Suprapubic skin (tissue), 4 donors: ENCODE results near the gene GK. TPM values are rescaled to one million over a fixed set of nuclear protein-coding genes. Genes with fewer than 3 reads are reported as not detected.

Experiments used
- DNase-seq, 2 donors: peaks; one replicate each; pipeline ENCODE4 v3.0.0-alpha.2; 2019; ENCODE audit warnings: low spot score in 2 of 2
- H3K27ac ChIP-seq: fragments of 200-600 bp; sonication (generic); one replicate; pipeline ENCODE4 v1.5.1; 2019
- H3K27me3 ChIP-seq: fragments of 200-600 bp; sonication (generic); one replicate; pipeline ENCODE4 v1.5.1; 2019
- H3K36me3 ChIP-seq: fragments of 200-600 bp; sonication (generic); one replicate; pipeline ENCODE4 v1.5.1; 2019
- H3K4me1 ChIP-seq: fragments of 200-600 bp; sonication (generic); one replicate; pipeline ENCODE4 v1.5.1; 2019
- H3K4me3 ChIP-seq: fragments of 200-600 bp; sonication (generic); one replicate; pipeline ENCODE4 v1.5.1; 2019; ENCODE audit warnings: mild to moderate bottlenecking
- H3K9me3 ChIP-seq: fragments of 200-600 bp; sonication (generic); one replicate; pipeline ENCODE4 v1.5.1; 2019
- CTCF ChIP-seq, 2 donors: fragments of 200-600 bp in 1 of 2; fragments of 450-650 bp in 1 of 2; sonication (generic) in 1 of 2; IDR thresholded peaks; one replicate each; pipeline ENCODE4 v1.5.1; 2016 to 2019; ENCODE audit warnings: antibody characterized with exemption in 2 of 2, mild to moderate bottlenecking in 1 of 2, moderate library complexity in 1 of 2
- EP300 ChIP-seq: sonication (generic); formaldehyde crosslinking; IDR thresholded peaks from one replicate; pipeline ENCODE4 v1.6.1; 2017; ENCODE audit warnings: antibody characterized with exemption
- POLR2A ChIP-seq, 2 donors: fragments of 450-650 bp; IDR thresholded peaks; one replicate each; pipeline ENCODE4 v1.6.1; 2017; ENCODE audit warnings: antibody characterized with exemption in 2 of 2, mild to moderate bottlenecking in 2 of 2, moderate library complexity in 2 of 2
- POLR2AphosphoS5 ChIP-seq, 3 donors: sonication (generic); formaldehyde crosslinking; IDR thresholded peaks; one replicate each; pipeline ENCODE4 v1.6.1; 2017; ENCODE audit warnings: antibody characterized with exemption in 3 of 3
- WGBS: methylation state at CpG from one replicate; pipeline ENCODE4 v1.1.5; 2018; 5-methylcytosine and 5-hydroxymethylcytosine counted together
- total RNA-seq, 4 donors: library from RNA; depleted of rRNA; stranded (reverse); fragments of >200 nt; gene quantifications; one replicate each; pipeline ENCODE4 v1.1.0, GENCODE V29; 2016

Gene GK
- total RNA-seq, 4 donors from 2014 or later: 6.2 to 10.1 (median 8.8) TPM

- WGBS: 50% methylated on average over 4 of the region's 4 CpGs
Observed at GRCh38 chrX:30615229-30615628, 38.0 kb upstream of the GK start.

GRCh38 chrX:30618160-30618765 lies 35.0 kb upstream of the GK start:
- Histone ChIP-seq H3K4me1 (no peaks in the 10 kb centered on the region), H3K27me3 (no peaks in the 10 kb centered on the region), H3K36me3 (no peaks in the 10 kb centered on the region), H3K27ac (no peak overlapping the region), H3K9me3 (no peaks in the 10 kb centered on the region), H3K4me3 (no peak overlapping the region)
- no peak for DNase-seq
- TF ChIP-seq POLR2AphosphoS5 (IDR thresholded peaks at IDR 0.05): no peak
- TF ChIP-seq POLR2A (IDR thresholded peaks at IDR 0.05): no peak
- no peak for TF ChIP-seq CTCF (IDR thresholded peaks at IDR 0.05)
- TF ChIP-seq EP300: no peak
- WGBS: 80% methylated on average over 7 of the region's 7 CpGs

More at GRCh38 chrX:30615229-30615628, 38.0 kb upstream of the GK start:
- no peaks in the 10 kb centered on the region for H3K27me3 ChIP-seq
- H3K27ac ChIP-seq: no peak overlapping the region
- H3K9me3 ChIP-seq: no peaks in the 10 kb centered on the region
- H3K4me1 ChIP-seq: no peaks in the 10 kb centered on the region
- H3K36me3 ChIP-seq: no peaks in the 10 kb centered on the region
- no peak for TF ChIP-seq POLR2A (IDR thresholded peaks at IDR 0.05)
- TF ChIP-seq CTCF (IDR thresholded peaks at IDR 0.05): no peak
- no peak for TF ChIP-seq EP300
- no peak for TF ChIP-seq POLR2AphosphoS5 (IDR thresholded peaks at IDR 0.05)
- H3K4me3 ChIP-seq: no peak overlapping the region
- no peak for DNase-seq

GRCh38 chrX:30620125-30620524 lies 33.1 kb upstream of the GK start:
- no peaks in the 10 kb centered on the region for H3K27me3 ChIP-seq
- no peaks in the 10 kb centered on the region for H3K36me3 ChIP-seq
- no peak for DNase-seq
- no peak overlapping the region for H3K4me3 ChIP-seq
- 79% methylated on average over 3 of the region's 3 CpGs for WGBS
- no peak overlapping the region for H3K27ac ChIP-seq
- TF ChIP-seq EP300: no peak
- no peak for TF ChIP-seq POLR2AphosphoS5 (IDR thresholded peaks at IDR 0.05)
- TF ChIP-seq POLR2A (IDR thresholded peaks at IDR 0.05): no peak
- TF ChIP-seq CTCF (IDR thresholded peaks at IDR 0.05): no peak
- H3K9me3 ChIP-seq: no peaks in the 10 kb centered on the region
- H3K4me1 ChIP-seq: no peaks in the 10 kb centered on the region

GRCh38 chrX:30620980-30621618 lies 32.1 kb upstream of the GK start:
- TF ChIP-seq EP300 (no peak), POLR2A (IDR thresholded peaks at IDR 0.05) (no peak), CTCF (IDR thresholded peaks at IDR 0.05) (no peak), POLR2AphosphoS5 (IDR thresholded peaks at IDR 0.05) (no peak)
- no peak overlapping the region for H3K27ac ChIP-seq
- H3K9me3 ChIP-seq: no peaks in the 10 kb centered on the region
- no peaks in the 10 kb centered on the region for H3K4me1 ChIP-seq
- no peak for DNase-seq
- 24% methylated on average over 2 of the region's 2 CpGs for WGBS
- no peaks in the 10 kb centered on the region for H3K36me3 ChIP-seq
- no peaks in the 10 kb centered on the region for H3K27me3 ChIP-seq
- no peak overlapping the region for H3K4me3 ChIP-seq

GRCh38 chrX:30622361-30622760 lies 30.9 kb upstream of the GK start:
- H3K4me1 ChIP-seq: no peaks in the 10 kb centered on the region
- TF ChIP-seq POLR2AphosphoS5 (IDR thresholded peaks at IDR 0.05) (no peak), CTCF (IDR thresholded peaks at IDR 0.05) (no peak), EP300 (no peak)
- no peak overlapping the region for H3K4me3 ChIP-seq
- 90% methylated on average over 2 of the region's 2 CpGs for WGBS
- no peak for DNase-seq
- H3K27ac ChIP-seq: no peak overlapping the region
- H3K9me3 ChIP-seq: no peaks in the 10 kb centered on the region
- no peaks in the 10 kb centered on the region for H3K27me3 ChIP-seq
- no peaks in the 10 kb centered on the region for H3K36me3 ChIP-seq
